ENCODE measurements around the gene AGMO. TPM values are rescaled to one million over a fixed set of nuclear protein-coding genes. Genes with fewer than 3 reads are reported as not detected.
A peak's percentile ranks its signal among the peaks of the same experiment; 100 is the strongest.

AGMO gene
- 0.05 and 0.42 TPM in 2 replicates for total RNA-seq (2014; rRNA removed; shearing (Covaris generic))

- DNase-seq (ENCODE audit: low spot score) = peak; percentile 88
Observed at GRCh38 chr7:15561835-15562234, at the start of gene AGMO. Gene AGMO (minus strand): TSS chr7:15562015.

GRCh38 chr7:15610503-15610902, 48.7 kb upstream of the AGMO start:
- no peak for DNase-seq (ENCODE audit: low spot score)

- no peak for DNase-seq (ENCODE audit: low spot score)
Observed at GRCh38 chr7:15609287-15609686, 47.5 kb upstream of the AGMO start.

GRCh38 chr7:15607529-15608210, 45.9 kb upstream of the AGMO start:
- DNase-seq (ENCODE audit: low spot score) = no peak

GRCh38 chr7:15606561-15606960, 44.7 kb upstream of the AGMO start:
- no peak for DNase-seq (ENCODE audit: low spot score)

GRCh38 chr7:15604166-15604565, 42.4 kb upstream of the AGMO start:
- DNase-seq (ENCODE audit: low spot score) = no peak

GRCh38 chr7:15603124-15603523, 41.3 kb upstream of the AGMO start:
- no peak for DNase-seq (ENCODE audit: low spot score)

- no peak for DNase-seq (ENCODE audit: low spot score)
Observed at GRCh38 chr7:15602236-15602635, 40.4 kb upstream of the AGMO start.

- DNase-seq (ENCODE audit: low spot score) = no peak
Observed at GRCh38 chr7:15601175-15601574, 39.4 kb upstream of the AGMO start.

- no peak for DNase-seq (ENCODE audit: low spot score)
Observed at GRCh38 chr7:15600298-15600697, 38.5 kb upstream of the AGMO start.

GRCh38 chr7:15594461-15594860, 32.6 kb upstream of the AGMO start:
- DNase-seq (ENCODE audit: low spot score) = peak; percentile 19

- no peak for DNase-seq (ENCODE audit: low spot score)
Observed at GRCh38 chr7:15593382-15593781, 31.6 kb upstream of the AGMO start.

GRCh38 chr7:15586266-15586665, 24.5 kb upstream of the AGMO start:
- DNase-seq (ENCODE audit: low spot score) = no peak

GRCh38 chr7:15584575-15584974, 22.8 kb upstream of the AGMO start:
- no peak for DNase-seq (ENCODE audit: low spot score)

GRCh38 chr7:15582773-15583172, 21.0 kb upstream of the AGMO start:
- no peak for DNase-seq (ENCODE audit: low spot score)

- DNase-seq (ENCODE audit: low spot score) = no peak
Observed at GRCh38 chr7:15581352-15581951, 19.6 kb upstream of the AGMO start.

GRCh38 chr7:15580604-15581351, 19.0 kb upstream of the AGMO start:
- DNase-seq (ENCODE audit: low spot score) = no peak

- no peak for DNase-seq (ENCODE audit: low spot score)
Observed at GRCh38 chr7:15577600-15577999, 15.8 kb upstream of the AGMO start.

- peak; percentile 71 for DNase-seq (ENCODE audit: low spot score)
Observed at GRCh38 chr7:15571301-15571878, 9.6 kb upstream of the AGMO start.

- no peak for DNase-seq (ENCODE audit: low spot score)
Observed at GRCh38 chr7:15567652-15568051, 5.8 kb upstream of the AGMO start.

GRCh38 chr7:15567036-15567435, 5.2 kb upstream of the AGMO start:
- DNase-seq (ENCODE audit: low spot score) = no peak

- no peak for DNase-seq (ENCODE audit: low spot score)
Observed at GRCh38 chr7:15566476-15566875, 4.7 kb upstream of the AGMO start.

All from HT-29 (cell line).